ENCODE measurements around the gene UROD. TPM values are rescaled to one million over a fixed set of nuclear protein-coding genes. Genes with fewer than 3 reads are reported as not detected.
"Not testable (repeated sequence)": the region's sequence is repeated elsewhere in the genome, so short reads cannot be mapped to it uniquely, and the experiment has no call there.

The UROD gene
- total and polyA plus RNA-seq, 10 donors = 41.5 to 90.9 (median 67.5) TPM

- WGBS, 5 donors = 30 to 64% (median 49%) methylated on average over 2 of the region's 2 CpGs
- Histone ChIP-seq H3K27ac (peak overlapping the region; percentile 27 to 73 (median 66)), H3K9me3 (no peaks in the 10 kb centered on the region), H3K4me1 (peaks cover 3 to 35% (median 16%) of the 10 kb centered on the region in 6 donors), H3K4me3 (peak overlapping the region in 2 of 8 donors; percentile 2 to 32), H3K36me3 (no peaks in the 10 kb centered on the region), H3K27me3 (replicated peaks in 1 of 7) (no peaks in the 10 kb centered on the region)
- no peak for DNase-seq
- intact Hi-C loops (cut with DNase I; ENCODE audit: low total_unique reads) = no loop called here
- TF ChIP-seq POLR2A (IDR thresholded peaks at IDR 0.05) (no peak), POLR2AphosphoS5 (IDR thresholded peaks at IDR 0.05) (no peak), CTCF (IDR thresholded peaks at IDR 0.05 in 8 of 11, conservative IDR thresholded peaks at IDR 0.05 in 3 of 11) (no peak)
Observed at GRCh38 chr1:45051005-45051772, 39.1 kb downstream of the UROD start.

GRCh38 chr1:45057542-45057941 lies 45.5 kb downstream of the UROD start:
- H3K4me3 ChIP-seq = no peak overlapping the region
- H3K27ac ChIP-seq = no peak overlapping the region
- intact Hi-C loops (cut with DNase I; ENCODE audit: low total_unique reads) = no loop called here
- no peak for DNase-seq
- peaks cover 0 to 13% (median 0%) of the 10 kb centered on the region in 6 donors for H3K4me1 ChIP-seq
- no peaks in the 10 kb centered on the region for H3K27me3 ChIP-seq (replicated peaks in 1 of 7)
- TF ChIP-seq POLR2A (IDR thresholded peaks at IDR 0.05) = no peak
- no peak for TF ChIP-seq CTCF (IDR thresholded peaks at IDR 0.05 in 8 of 11, conservative IDR thresholded peaks at IDR 0.05 in 3 of 11)
- TF ChIP-seq POLR2AphosphoS5 (IDR thresholded peaks at IDR 0.05) = no peak
- H3K9me3 ChIP-seq = no peaks in the 10 kb centered on the region
- H3K36me3 ChIP-seq = no peaks in the 10 kb centered on the region
- 80 to 93% (median 88%) methylated on average over 1 of the region's 1 CpG for WGBS, 5 donors

- intact Hi-C loops (cut with DNase I; ENCODE audit: low total_unique reads) = no loop called here
- no peaks in the 10 kb centered on the region for H3K9me3 ChIP-seq
- no peaks in the 10 kb centered on the region for H3K4me1 ChIP-seq
- 83 to 95% (median 90%) methylated on average over 2 of the region's 2 CpGs for WGBS, 5 donors
- no peak for TF ChIP-seq POLR2A (IDR thresholded peaks at IDR 0.05)
- TF ChIP-seq POLR2AphosphoS5 (IDR thresholded peaks at IDR 0.05) = no peak
- TF ChIP-seq CTCF (IDR thresholded peaks at IDR 0.05 in 8 of 11, conservative IDR thresholded peaks at IDR 0.05 in 3 of 11) = no peak
- no peak overlapping the region for H3K27ac ChIP-seq
- H3K27me3 ChIP-seq (replicated peaks in 1 of 7) = no peaks in the 10 kb centered on the region
- DNase-seq = no peak
- no peaks in the 10 kb centered on the region for H3K36me3 ChIP-seq
- H3K4me3 ChIP-seq = no peak overlapping the region
Observed at GRCh38 chr1:45059829-45060228, 47.8 kb downstream of the UROD start.

GRCh38 chr1:45062463-45062862 lies 50.4 kb downstream of the UROD start:
- WGBS, 5 donors = 89 to 95% (median 91%) methylated on average over 4 of the region's 4 CpGs
- intact Hi-C loops (cut with DNase I; ENCODE audit: low total_unique reads); DNase-seq; H3K36me3 ChIP-seq; H3K9me3 ChIP-seq; H3K4me1 ChIP-seq; H3K4me3 ChIP-seq; H3K27ac ChIP-seq; H3K27me3 ChIP-seq (replicated peaks in 1 of 7): not testable (repeated sequence)

All from spleen (tissue), 11 donors.